HL-60/S4 treated with retinoic acid at 250 ng/mL for 4 days and 3 days (cell line): ENCODE results near the gene CDH4.

ENCODE experiments used
- in situ Hi-C: fragments of 300-500 bp; cut with MboI; formaldehyde crosslinking; loops from 2 replicates; pipeline ENCODE4 v1.7.0; 2022; ENCODE audit warnings: low sequenced_read_pairs

Gene CDH4

DNA sequence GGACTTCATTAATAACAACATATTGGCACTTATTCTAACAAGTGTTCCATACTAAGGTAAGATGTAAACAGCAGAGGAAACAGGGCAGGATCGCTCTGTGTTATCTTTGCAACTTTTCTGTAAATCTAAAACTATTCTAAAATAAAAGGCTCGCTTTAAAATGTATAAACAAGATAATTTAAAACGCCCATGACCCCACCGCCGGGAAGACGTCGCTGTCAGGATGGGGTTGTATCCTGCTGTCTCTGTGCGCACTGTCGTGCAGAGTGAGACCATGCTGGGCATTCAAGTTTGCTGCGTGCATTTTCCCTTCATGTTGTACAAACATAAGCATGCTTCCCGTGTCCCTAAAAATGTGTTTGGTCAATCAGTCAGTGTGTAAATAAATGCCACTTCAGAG is 255.7 kb downstream of the CDH4 start:
- in situ Hi-C loops = no loop called here

DNA sequence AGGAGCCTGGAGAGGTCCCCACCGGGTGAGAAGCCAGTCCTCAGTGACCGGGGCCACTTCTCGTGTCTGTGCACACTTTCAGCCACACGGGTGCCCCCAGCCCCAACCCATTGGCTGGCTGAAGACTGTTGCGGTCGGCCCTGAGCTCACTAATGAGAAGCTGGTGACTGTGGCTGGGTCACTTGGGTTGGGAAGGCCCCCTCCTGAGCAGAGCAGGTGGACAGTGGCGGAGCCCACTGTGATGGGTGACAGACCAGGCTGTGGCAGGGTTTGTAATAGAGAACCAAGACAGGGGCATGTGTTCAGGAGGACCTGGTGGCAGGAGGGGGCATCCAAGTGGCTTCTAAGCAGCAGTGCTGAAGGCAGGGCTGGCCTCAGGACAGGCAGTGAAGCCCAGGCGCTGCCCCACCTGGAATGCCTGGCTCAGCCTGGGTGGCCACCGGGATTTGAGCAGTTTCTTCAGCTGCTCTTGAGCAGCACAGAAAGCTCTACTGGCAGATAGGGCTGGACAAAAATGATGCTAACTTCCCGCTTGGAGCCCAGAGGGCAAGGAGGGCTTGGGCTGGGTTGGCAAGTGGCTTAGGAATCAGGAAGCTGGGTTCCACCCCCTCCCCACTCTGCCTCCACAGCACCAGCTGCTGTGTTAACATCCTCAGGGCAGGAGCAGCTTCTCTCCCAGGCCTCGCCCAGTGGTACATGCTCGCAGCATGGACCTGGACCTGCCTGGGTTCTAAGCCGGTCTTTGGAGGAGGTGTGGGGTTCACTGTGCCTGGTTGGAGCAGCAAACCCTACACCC is 256.4 kb downstream of the CDH4 start:
- in situ Hi-C loops = no loop called here

DNA sequence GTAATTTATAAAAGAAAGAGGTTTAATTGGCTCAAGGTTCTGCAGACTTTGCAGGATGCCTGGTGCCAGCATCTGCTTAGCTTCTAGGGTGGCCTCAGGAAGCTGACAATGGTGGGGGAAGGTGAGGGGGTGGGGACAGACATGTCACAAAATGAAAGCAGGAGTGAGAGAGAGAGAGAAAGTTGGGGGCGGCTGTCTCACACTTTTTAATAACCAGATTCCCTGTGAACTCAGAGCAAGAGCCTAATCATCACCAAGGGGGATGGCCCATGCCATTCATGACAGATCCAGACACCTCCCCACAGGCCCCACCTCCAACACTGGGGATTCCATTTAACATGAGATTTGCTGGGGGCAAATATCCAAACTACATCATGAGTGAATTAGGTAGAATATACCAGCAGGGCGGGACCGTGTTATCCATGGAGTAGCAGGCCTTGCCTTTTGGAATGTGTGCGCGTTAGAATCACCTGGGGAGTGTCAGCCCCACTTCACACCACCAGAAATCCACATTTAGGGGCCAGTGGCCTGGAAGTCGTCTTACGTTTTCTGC is 258.8 kb downstream of the CDH4 start:
- in situ Hi-C loops = no loop called here

DNA sequence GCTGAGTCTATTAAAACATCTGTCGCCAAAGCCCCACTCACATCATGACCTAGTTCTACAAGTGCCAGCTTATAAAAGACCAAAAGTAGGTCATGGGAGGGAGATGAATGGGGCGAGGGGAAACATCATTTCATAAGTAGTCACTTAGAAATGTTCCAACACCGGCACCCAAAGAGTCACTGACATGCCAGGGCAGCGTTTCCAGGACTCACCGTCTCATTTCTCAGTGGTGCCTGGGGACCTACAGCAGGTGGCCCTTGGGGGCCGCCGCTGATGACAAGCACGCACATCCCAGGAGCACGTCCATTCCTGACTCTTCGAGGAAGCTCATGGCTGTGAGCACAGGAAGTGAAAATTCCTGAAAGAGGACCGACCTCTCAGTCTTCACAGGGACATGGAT is 260.4 kb downstream of the CDH4 start:
- in situ Hi-C loops = no loop called here

DNA sequence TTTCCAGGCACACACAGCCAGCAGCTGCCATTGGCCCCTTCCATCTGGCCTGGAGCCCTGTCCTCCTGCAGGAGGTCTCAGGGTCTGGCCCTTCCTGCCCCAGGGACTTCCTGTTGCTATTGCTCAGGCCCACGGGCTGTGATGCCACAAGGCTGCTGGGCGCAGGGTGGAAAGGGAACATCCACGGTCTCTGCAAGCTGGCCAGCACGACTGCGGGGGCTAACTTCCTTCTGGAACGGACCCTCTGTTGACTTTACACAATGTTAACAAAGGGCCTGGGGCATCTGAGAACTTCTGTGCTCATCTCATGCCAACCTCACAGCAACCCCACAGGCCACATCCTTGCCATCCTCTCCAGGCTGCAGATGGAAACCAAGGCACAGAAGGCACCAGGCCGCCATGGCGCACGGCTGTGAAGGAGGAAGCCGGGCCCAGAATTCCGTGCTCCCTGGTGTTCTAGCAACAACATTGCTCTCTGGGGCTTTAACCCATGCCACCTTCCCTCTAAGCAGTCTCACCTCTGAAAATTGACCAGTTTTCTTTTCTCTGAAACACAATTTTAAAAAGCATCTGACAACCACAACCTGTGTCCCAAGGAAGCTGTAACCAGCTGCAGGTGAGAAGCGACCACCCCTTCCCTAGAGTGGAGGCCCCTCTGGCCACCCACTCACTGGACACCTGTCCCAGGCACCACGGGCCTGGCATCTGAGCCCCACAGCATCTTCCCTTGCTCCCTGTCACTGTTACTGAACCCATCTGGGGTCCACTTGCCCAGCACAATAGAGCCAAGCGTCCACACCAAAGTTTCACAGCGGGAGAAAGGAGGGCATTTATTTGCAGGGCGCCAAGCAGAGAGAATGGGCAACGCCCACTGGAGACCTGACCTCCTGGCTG is 261.3 kb downstream of the CDH4 start:
- in situ Hi-C loops = no loop called here

DNA sequence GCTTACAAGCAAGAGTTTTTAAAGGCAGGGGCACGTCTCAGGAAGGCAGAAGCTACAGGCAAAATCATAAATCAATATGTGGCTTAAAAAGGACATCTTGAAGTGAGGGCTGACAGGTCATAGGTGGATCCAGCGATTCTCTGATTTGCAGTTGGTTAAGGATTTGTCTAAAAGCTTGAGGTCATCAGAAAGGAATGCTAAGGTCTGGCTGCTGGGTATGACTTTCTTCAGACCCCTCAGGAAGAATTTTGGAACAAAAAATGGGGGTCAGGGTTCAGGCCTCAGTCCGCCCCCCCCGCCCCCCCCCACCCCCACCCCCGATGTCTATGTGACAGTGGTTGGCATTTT is 261.9 kb downstream of the CDH4 start:
- in situ Hi-C loops = no loop called here

DNA sequence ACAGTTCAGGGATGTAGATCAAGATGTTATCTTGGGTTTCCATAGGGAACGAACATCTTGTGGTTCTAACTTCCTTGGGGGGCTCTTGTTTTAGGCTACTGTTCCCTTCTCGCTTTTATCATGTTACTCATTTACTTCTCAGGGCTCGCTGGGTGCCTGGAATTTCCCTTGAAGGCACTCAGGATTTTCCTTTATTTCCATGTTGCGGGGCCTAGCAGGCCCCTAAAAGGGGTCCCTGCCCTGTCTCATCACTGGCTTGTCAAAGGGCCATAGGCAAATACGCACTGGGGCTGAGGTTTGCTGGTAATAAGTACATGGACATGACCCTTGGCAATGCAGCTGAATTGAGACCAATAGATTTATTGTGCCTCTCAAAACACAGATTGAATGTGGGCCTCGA is 262.3 kb downstream of the CDH4 start:
- in situ Hi-C loops = no loop called here

DNA sequence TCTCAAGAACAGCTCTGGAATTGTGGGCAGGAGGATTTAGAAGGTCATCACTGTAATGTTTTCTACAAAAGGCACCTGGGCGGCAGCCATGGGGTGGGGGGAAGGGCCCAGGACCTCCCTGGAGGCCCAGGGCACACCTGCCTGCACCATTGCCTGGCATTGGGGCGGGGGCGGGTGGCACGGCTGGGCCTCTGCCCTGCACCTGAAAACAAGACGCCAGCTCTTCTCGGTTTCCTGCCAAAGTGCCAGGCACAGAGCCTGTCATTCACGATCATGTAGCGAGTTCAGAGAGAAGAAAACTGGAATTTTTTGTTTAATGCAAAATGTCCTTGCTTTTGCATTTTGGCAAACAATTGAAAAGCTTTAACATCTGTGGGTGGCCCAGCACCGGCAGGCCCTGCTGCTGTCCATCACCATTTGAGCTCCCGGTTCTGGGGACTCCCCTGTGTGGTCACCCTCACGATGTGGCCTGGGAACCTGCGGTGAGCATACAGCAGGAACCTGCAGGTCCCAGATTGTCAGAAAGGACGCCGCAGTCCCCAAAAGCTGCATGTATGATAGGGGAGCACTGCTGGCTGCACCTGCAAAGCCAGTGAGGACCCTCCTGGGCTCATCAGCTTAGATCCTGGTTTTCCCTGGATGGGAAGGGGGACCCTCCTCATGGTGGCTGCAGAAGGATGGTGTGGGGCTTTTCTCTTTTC is 262.9 kb downstream of the CDH4 start:
- in situ Hi-C loops = no loop called here

DNA sequence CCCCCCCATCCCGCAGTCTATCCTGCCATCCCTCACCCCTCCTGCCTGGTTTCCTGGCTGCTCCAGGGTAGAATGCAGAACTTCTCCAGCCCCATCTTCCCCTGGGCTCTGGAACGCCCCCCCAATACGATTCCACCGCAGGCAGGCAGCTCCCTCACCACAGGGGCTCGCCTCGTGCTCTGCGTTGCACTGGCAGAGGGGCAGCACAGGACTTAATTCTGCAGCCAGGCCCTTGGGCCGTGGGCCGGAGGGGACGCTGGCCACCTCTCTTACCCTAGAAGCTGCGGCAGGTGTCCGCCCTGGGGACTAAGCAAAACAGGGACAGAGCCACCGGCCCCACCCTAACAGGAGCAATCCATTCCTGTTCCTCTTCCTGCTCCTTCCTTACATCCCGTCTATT is 263.9 kb downstream of the CDH4 start:
- in situ Hi-C loops = no loop called here

DNA sequence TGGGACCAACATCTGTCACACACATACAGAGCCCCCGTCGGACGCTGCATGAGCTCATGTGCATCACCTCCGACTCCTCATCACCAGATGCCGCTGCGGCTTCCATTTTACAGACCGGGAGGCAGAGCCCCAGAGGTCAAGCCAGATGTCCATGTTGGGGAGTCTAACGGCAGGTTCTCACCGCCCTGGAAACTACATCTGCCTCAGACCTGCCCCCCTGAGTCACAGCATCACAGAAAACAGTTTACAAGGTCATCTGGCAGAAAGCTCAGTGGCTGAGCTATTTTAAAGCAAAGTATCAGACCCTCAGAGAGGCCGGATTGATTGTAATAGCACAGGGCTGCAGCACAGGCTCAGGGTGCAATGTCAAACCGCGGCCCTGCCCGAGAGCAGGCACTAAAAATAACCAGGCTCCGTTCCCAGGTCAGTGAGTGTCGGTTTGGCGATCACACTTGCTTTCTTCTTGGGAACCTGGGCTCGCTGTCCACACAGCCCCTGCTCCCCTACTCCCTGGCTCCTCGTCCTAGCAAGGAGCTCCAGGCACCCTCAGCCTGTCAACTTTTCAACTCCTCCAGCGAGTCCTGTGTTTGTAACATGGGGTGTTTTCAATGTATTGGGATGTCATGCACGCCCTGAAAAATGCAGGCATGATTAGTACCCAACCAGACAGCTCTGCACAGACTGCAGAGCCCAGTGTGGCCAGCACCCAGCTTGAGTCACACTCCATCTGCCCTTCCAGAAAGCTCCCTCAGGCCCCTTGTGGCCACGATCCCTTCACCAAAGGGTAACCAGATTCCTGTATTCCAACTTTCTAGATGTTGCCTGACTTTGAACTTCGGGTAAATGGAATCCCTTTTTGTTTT is 264.5 kb downstream of the CDH4 start:
- in situ Hi-C loops = no loop called here

DNA sequence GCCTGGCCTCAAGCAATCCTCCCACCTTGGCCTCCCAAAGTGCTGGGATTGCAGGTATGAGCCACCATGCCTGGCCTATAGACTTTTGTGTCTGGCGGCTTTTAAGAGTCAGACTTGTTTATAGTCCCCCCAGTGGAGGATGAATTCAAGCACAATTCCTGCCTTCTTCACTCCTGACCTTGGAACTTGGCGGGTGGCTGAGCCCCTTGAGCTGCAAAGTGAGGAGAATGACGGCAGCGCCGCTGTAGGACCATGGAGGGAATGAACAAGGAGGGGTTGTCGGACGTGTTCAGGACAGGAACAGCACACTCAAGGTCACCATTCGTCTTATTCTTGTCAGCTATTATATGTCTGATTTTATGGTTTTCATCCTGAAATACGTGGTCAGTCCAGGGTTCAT is 265.4 kb downstream of the CDH4 start:
- in situ Hi-C loops = no loop called here

DNA sequence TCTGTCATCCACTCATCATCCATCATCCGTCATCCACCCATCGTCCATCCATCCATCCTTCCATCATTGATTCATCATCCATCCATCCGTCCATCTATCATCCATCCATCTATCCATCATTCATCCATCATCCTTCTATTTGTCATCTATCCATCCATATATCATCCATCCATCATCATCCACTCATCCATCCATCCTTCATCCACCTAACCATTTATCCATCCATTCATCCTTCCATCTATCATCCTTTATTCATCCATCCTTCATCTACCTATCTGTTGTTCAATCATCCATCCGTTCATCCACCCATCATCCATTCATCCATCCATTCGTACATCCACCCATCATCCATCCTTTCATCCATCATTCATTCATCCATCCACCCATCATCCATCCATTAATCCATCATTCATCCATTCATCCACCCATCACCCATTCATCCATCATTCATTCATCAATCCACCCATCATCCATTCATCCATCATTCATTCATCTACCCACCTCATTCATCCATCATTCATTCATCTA is 266.4 kb downstream of the CDH4 start:
- in situ Hi-C loops = no loop called here

DNA sequence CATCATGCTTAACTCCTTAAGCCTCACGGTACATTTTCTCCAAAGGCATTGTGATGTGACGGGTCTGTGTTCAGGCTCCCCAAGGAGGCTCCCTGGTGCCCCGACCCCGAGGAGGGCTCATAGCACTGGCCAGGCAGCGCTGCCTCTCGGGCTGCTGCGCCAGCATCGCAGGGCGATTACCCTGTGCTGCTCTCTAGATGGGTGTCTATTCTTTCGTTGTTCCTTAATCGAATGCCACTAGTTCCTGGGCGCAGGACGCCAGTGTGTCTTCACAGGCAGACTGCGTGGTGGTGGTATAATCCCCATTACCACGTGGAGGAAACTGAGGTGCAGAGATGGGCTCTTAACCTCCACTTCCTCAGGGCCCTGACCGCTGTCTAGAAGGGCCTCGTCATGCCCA is 267.4 kb downstream of the CDH4 start:
- in situ Hi-C loops = no loop called here

DNA sequence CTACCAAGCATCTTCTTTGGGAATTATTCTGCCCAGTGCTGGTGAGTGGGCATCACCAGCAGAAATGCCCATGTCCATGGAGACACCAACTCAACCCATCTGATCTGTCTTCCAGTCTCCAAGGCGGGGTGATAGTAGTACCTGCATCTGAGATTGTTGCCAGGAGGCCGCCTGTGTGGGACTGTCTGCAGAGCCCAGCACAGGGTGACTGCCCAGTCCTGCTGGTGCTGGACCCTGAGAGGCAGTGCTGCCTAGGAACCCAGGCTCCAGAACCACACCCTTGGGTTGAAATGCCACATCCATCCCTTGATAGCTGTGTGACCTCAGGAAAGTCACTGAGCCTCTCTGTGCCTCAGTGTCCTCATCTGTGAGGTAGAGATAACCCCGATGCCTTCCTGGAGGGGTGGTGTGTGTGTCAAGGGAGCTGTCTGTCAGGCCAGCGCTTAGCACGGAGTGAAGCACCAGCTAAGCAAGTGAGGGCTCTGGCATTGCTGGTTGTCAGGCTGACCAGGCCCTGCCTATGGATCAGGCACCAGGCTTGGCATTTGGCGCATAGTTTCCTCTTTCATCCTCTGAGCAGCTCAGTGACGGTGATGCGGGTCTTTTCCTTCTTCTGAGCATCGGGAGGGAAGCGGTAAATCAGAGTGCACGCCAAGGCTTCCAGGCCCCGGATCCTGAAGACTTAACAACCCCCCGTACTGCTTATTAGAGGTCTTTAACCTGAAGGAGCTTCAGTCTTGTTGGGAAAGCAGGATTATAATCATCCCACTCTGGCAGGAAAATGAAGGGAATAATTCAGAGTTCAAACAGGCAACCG is 268.2 kb downstream of the CDH4 start:
- in situ Hi-C loops = no loop called here

DNA sequence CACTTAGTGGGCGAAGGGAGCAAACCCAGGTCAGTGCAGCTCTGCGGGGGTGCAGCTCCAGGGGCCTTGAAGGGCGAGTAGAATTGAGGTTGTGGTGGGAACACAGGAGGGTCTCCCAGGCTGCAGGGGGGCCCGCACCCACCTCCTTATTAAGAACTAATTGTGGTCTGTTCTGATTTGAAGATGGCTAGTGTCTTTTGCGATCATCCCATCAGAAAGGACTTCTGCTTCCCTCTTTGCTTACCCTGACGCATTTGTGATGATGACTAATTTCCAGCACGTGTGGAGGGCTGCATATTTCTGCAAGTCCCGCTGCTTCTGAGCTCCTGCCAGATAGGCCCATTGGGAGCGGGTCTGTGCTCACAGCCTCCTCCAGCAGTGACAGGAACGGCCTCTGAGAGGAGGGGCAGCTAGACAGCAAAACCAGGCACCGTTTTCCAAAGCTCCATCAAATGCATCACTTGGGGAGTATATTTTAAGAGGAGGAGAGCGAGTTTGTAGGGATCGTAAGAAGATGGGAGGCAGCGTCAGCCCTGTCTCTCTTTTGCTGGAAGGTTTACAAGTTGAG is 268.9 kb downstream of the CDH4 start:
- in situ Hi-C loops = no loop called here

DNA sequence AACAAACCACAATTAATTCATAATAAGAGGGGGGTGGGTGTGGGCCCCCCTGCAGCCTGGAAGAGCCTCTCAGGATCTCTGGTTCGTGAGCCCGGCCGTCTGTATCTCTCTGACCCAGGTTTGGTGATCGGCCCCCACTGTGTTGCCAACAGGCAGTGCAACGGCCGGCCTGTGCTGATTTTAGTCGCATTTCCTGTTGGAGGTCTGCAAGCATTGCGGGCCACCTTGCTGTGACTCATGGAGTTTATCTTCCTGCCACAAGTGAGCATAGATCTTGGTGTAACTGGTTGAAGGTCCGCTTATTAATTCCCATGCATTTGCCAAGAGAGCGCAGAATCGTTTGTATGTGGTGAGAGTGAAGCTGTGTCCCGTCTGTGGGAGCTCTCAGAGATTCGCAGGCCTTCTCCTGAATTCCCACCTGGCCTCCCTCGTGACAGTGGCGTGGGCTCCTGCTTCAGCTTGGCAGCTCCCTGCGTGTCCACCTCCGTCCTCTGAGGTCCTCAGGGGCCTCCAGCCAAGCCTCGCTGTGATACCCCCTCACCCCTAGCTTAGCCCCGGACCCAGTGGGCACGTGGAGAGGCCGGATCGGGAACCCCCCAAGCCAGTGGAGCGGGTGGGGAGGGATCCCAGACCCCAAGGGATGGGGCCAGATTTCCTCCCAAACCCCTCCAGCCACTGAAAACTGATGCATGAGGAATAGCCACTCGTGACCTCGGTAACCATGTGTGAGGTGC is 269.8 kb downstream of the CDH4 start:
- in situ Hi-C loops = no loop called here

DNA sequence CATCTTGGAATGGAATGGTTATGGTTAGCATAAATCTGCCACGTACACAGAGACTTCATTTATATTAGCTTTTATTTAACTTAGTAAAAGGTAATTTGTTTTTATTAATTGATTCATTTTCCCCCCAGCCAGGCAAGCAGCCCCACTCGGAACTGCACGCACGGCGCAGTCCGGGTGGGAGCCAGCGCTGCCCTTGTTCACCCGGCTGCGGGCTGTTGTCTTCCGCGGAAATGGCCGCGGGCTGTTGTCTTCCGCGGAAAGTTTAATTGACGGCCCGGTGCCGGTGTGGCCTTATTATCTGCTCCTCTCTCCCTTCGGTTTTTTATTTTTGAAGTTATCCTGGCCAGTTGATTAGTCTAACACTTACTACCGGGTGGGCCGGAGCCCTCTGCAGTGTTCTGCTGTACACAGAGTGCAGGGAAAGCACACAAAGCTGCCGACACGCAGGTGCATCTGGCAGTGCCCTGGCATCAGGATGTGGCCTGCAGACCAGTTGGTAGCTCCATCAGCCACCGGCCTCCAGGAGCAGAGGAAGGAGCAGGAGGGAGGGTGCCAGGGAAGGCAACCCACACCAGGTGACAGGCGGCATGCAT is 270.5 kb downstream of the CDH4 start:
- in situ Hi-C loops = no loop called here

DNA sequence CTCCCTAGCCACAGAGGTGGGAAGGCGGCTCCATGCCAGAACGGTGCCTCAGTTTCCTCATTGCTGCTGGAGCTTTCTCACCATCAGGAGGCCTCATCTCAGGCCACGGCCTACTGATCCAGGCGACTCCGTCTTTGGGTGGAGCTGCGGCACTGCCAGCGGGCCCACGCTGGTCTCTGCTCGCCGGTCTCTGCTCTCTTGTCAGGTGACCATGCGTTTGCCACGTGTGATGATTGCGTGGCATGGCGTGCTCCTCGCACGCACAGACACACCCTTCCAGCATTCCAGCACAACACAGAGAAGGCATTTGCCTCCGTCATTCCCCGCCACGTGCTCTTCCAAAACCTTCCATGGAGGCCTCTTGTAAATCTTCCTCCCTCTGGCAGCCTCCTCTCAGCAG is 271.1 kb downstream of the CDH4 start:
- in situ Hi-C loops = no loop called here
